DOHH2 (cell line): ENCODE measurements around the gene GPC1.

Source experiments
- EZH2phosphoT487 ChIP-seq: fragments of 200-600 bp; sonication (generic); IDR thresholded peaks from 2 replicates; pipeline ENCODE4 v1.6.1; 2017; ENCODE audit warnings: borderline replicate concordance, mild to moderate bottlenecking, antibody characterized with exemption, low read length, moderate library complexity, mixed read lengths
- TF ChIP-seq, protein P1 (sequence below): fragments of 200-600 bp; sonication (generic); IDR thresholded peaks from one replicate; pipeline ENCODE4 v1.5.1; 2014; ENCODE audit warnings: antibody characterized with exemption, mild to moderate bottlenecking, low read depth, low read length; ENCODE audit not compliant: poor library complexity, severe bottlenecking

DNA sequence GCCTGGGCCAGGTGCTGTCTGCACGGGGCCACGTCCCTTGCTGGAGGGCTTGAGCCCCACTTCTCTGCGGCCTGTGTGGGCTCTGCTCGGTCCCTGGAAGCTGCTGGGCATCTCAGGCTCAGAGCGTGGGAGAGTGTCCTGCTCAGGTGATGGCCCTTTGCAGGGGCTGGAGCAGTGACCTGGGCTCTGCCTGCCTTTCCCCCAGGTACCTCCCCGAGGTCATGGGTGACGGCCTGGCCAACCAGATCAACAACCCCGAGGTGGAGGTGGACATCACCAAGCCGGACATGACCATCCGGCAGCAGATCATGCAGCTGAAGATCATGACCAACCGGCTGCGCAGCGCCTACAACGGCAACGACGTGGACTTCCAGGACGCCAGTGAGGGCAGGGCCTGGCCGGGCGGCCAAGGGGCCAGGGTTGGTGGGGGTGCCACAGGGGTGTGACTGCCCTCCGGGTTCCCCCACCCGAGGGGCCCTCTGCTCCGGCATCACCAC lies 29.9 kb downstream of the GPC1 start:
- TF ChIP-seq, protein P1, sequence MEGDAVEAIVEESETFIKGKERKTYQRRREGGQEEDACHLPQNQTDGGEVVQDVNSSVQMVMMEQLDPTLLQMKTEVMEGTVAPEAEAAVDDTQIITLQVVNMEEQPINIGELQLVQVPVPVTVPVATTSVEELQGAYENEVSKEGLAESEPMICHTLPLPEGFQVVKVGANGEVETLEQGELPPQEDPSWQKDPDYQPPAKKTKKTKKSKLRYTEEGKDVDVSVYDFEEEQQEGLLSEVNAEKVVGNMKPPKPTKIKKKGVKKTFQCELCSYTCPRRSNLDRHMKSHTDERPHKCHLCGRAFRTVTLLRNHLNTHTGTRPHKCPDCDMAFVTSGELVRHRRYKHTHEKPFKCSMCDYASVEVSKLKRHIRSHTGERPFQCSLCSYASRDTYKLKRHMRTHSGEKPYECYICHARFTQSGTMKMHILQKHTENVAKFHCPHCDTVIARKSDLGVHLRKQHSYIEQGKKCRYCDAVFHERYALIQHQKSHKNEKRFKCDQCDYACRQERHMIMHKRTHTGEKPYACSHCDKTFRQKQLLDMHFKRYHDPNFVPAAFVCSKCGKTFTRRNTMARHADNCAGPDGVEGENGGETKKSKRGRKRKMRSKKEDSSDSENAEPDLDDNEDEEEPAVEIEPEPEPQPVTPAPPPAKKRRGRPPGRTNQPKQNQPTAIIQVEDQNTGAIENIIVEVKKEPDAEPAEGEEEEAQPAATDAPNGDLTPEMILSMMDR = no peak
- no peak for TF ChIP-seq EZH2phosphoT487
